DND-41 (cell line): ENCODE results near the gene WDR5.

ENCODE experiments used
- ATAC-seq: fragments of 200-7000 bp; cut with Tn5 transposase; 3 replicates; pipeline ENCODE4 v1.9.1; 2021; ENCODE audit warnings: low read depth; ENCODE audit not compliant: insufficient read depth
- DNase-seq: peaks from one replicate; pipeline ENCODE4 v3.0.0-alpha.2; 2020
- H2AFZ ChIP-seq: 2 replicates; pipeline ENCODE4 v1.6.0; 2012; ENCODE audit warnings: low read depth, low read length
- H3K27ac ChIP-seq: 2 replicates; pipeline ENCODE4 v1.5.1; 2012; ENCODE audit warnings: low read length, inconsistent platforms
- H3K27me3 ChIP-seq: fragments of 200-600 bp; sonication (generic); 2 replicates; pipeline ENCODE4 v1.6.0; 2012; ENCODE audit warnings: low read length, mild to moderate bottlenecking, inconsistent platforms; ENCODE audit not compliant: insufficient read depth, poor library complexity
- H3K36me3 ChIP-seq: 2 replicates; pipeline ENCODE4 v1.5.1; 2012; ENCODE audit warnings: low read length, inconsistent platforms; ENCODE audit not compliant: insufficient read depth
- H3K4me1 ChIP-seq: 2 replicates; pipeline ENCODE4 v1.5.1; 2012; ENCODE audit warnings: mild to moderate bottlenecking, low read length; ENCODE audit not compliant: insufficient read depth
- H3K4me2 ChIP-seq: 2 replicates; pipeline ENCODE4 v1.6.0; 2012; ENCODE audit warnings: mild to moderate bottlenecking, moderate library complexity, low read length, inconsistent platforms; ENCODE audit not compliant: insufficient read depth
- H3K4me3 ChIP-seq, 2 experiments: fragments of 200-600 bp in 1 of 2; shearing (Covaris generic) in 1 of 2; 2 replicates each; pipeline ENCODE4 v1.5.1; 2012 to 2016; ENCODE audit warnings: inconsistent platforms in 2 of 2, low read length in 2 of 2, mild to moderate bottlenecking in 2 of 2, low read depth in 1 of 2, moderate library complexity in 1 of 2
- H3K79me2 ChIP-seq: 2 replicates; pipeline ENCODE4 v1.6.0; 2012; ENCODE audit warnings: low read length, inconsistent platforms; ENCODE audit not compliant: insufficient read depth
- H3K9ac ChIP-seq: 2 replicates; pipeline ENCODE4 v1.6.0; 2012; ENCODE audit warnings: low read depth, mild to moderate bottlenecking, inconsistent platforms, low read length, moderate library complexity
- H3K9me3 ChIP-seq: 2 replicates; pipeline ENCODE4 v1.5.1; 2012; ENCODE audit warnings: low read length, moderate library complexity, mild to moderate bottlenecking, inconsistent platforms; ENCODE audit not compliant: insufficient read depth, severe bottlenecking
- H4K20me1 ChIP-seq: 2 replicates; pipeline ENCODE4 v1.6.0; 2012; ENCODE audit warnings: low read length; ENCODE audit not compliant: insufficient read depth
- CTCF ChIP-seq: IDR thresholded peaks from 2 replicates; pipeline ENCODE4 v1.5.1; 2012; ENCODE audit warnings: borderline replicate concordance, low read length, moderate library complexity, mild to moderate bottlenecking; ENCODE audit not compliant: poor library complexity, severe bottlenecking; ENCODE audit errors: extremely low read depth
- EZH2 ChIP-seq: IDR thresholded peaks from 3 replicates; pipeline ENCODE4 v1.6.1; 2012; ENCODE audit warnings: borderline replicate concordance, low read depth, mild to moderate bottlenecking, moderate library complexity, low read length, inconsistent platforms; ENCODE audit not compliant: severe bottlenecking

WDR5 gene

GRCh38 chr9:134181648-134182034 is 45.8 kb downstream of the WDR5 start:
- H3K27ac ChIP-seq, result no peak overlapping the region
- DNase-seq, result no peak
- no peaks in the 10 kb centered on the region for H4K20me1 ChIP-seq
- no peaks in the 10 kb centered on the region for H3K27me3 ChIP-seq
- H3K4me1 ChIP-seq, result no peaks in the 10 kb centered on the region
- no peak overlapping the region for H3K9ac ChIP-seq
- ATAC-seq, result no peak
- H3K4me3 ChIP-seq, result no peak overlapping the region
- TF ChIP-seq EZH2 (no peak), CTCF (no peak)
- no peak overlapping the region for H2AFZ ChIP-seq
- H3K4me2 ChIP-seq, result no peak overlapping the region
- H3K79me2 ChIP-seq, result no peaks in the 10 kb centered on the region
- H3K36me3 ChIP-seq, result no peaks in the 10 kb centered on the region
- H3K9me3 ChIP-seq, result no peaks in the 10 kb centered on the region

- H4K20me1 ChIP-seq, result no peaks in the 10 kb centered on the region
- H3K27me3 ChIP-seq, result no peaks in the 10 kb centered on the region
- TF ChIP-seq CTCF, result no peak
- no peak for TF ChIP-seq EZH2
- no peaks in the 10 kb centered on the region for H3K79me2 ChIP-seq
- no peaks in the 10 kb centered on the region for H3K9me3 ChIP-seq
- no peak overlapping the region for H3K4me3 ChIP-seq
- no peak overlapping the region for H3K4me2 ChIP-seq
- no peak overlapping the region for H3K9ac ChIP-seq
- DNase-seq (no peak), ATAC-seq (no peak)
- no peaks in the 10 kb centered on the region for H3K4me1 ChIP-seq
- H3K36me3 ChIP-seq, result no peaks in the 10 kb centered on the region
- no peak overlapping the region for H3K27ac ChIP-seq
- H2AFZ ChIP-seq, result no peak overlapping the region
These were observed 46.7 kb downstream of the WDR5 start for GRCh38 chr9:134182554-134183085.

GRCh38 chr9:134185536-134186011 is 49.7 kb downstream of the WDR5 start:
- Histone ChIP-seq H3K27ac (no peak overlapping the region), H3K9ac (no peak overlapping the region), H3K36me3 (no peaks in the 10 kb centered on the region), H3K79me2 (no peaks in the 10 kb centered on the region), H3K4me1 (no peaks in the 10 kb centered on the region), H3K27me3 (no peaks in the 10 kb centered on the region), H3K4me2 (no peak overlapping the region), H2AFZ (no peak overlapping the region), H3K4me3 (no peak overlapping the region), H3K9me3 (no peaks in the 10 kb centered on the region), H4K20me1 (no peaks in the 10 kb centered on the region)
- DNase-seq (peak; percentile 23), ATAC-seq (peak; percentile 75; the same call in 2 of the 3 replicates)
- TF ChIP-seq EZH2, result no peak
- TF ChIP-seq CTCF, result no peak
